ENCODE measurements around the gene LCE1F. TPM values are rescaled to one million over a fixed set of nuclear protein-coding genes. Genes with fewer than 3 reads are reported as not detected.

The LCE1F gene
- total RNA-seq, 2 donors from 2014 or later = not detected

GRCh38 chr1:152758636-152759035, 16.3 kb upstream of the LCE1F start:
- intact Hi-C loops (cut with DNase I) = no loop called here
- no peak overlapping the region for H3K27ac ChIP-seq
- no peaks in the 10 kb centered on the region for H3K4me1 ChIP-seq
- H3K27me3 ChIP-seq = no peaks in the 10 kb centered on the region
- no peak for ATAC-seq
- H3K4me3 ChIP-seq = no peak overlapping the region
- DNase-seq = no peak
- H3K9me3 ChIP-seq = no peaks in the 10 kb centered on the region
- TF ChIP-seq, protein P1, sequence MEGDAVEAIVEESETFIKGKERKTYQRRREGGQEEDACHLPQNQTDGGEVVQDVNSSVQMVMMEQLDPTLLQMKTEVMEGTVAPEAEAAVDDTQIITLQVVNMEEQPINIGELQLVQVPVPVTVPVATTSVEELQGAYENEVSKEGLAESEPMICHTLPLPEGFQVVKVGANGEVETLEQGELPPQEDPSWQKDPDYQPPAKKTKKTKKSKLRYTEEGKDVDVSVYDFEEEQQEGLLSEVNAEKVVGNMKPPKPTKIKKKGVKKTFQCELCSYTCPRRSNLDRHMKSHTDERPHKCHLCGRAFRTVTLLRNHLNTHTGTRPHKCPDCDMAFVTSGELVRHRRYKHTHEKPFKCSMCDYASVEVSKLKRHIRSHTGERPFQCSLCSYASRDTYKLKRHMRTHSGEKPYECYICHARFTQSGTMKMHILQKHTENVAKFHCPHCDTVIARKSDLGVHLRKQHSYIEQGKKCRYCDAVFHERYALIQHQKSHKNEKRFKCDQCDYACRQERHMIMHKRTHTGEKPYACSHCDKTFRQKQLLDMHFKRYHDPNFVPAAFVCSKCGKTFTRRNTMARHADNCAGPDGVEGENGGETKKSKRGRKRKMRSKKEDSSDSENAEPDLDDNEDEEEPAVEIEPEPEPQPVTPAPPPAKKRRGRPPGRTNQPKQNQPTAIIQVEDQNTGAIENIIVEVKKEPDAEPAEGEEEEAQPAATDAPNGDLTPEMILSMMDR (IDR thresholded peaks at IDR 0.05) = no peak
- no peak for TF ChIP-seq POLR2A (IDR thresholded peaks at IDR 0.05)
- WGBS, 2 donors = 54 to 59% methylated on average over 4 of the region's 4 CpGs
- H3K36me3 ChIP-seq (replicated peaks in 1 of 2; ENCODE audit: insufficient read depth in 1 of 2, low read depth in 2 of 2) = no peaks in the 10 kb centered on the region

GRCh38 chr1:152759453-152760173, 15.3 kb upstream of the LCE1F start:
- WGBS, 2 donors = 83 to 85% methylated on average over 8 of the region's 8 CpGs
- H3K27me3 ChIP-seq = no peaks in the 10 kb centered on the region
- H3K4me3 ChIP-seq = no peak overlapping the region
- ATAC-seq = no peak
- DNase-seq = no peak
- no peak overlapping the region for H3K27ac ChIP-seq
- H3K4me1 ChIP-seq = no peaks in the 10 kb centered on the region
- intact Hi-C loops (cut with DNase I) = no loop called here
- H3K9me3 ChIP-seq = no peaks in the 10 kb centered on the region
- H3K36me3 ChIP-seq (replicated peaks in 1 of 2; ENCODE audit: insufficient read depth in 1 of 2, low read depth in 2 of 2) = no peaks in the 10 kb centered on the region
- no peak for TF ChIP-seq POLR2A (IDR thresholded peaks at IDR 0.05)
- TF ChIP-seq, protein P1 (IDR thresholded peaks at IDR 0.05) = no peak

GRCh38 chr1:152760551-152761190, 14.3 kb upstream of the LCE1F start:
- 84 to 89% methylated on average over 29 to 31 of the region's 31 CpGs for WGBS, 2 donors
- H3K4me3 ChIP-seq = no peak overlapping the region
- DNase-seq (no peak), ATAC-seq (no peak)
- no peaks in the 10 kb centered on the region for H3K36me3 ChIP-seq (replicated peaks in 1 of 2; ENCODE audit: insufficient read depth in 1 of 2, low read depth in 2 of 2)
- H3K27me3 ChIP-seq = no peaks in the 10 kb centered on the region
- TF ChIP-seq, protein P1 (IDR thresholded peaks at IDR 0.05) = no peak
- no peak for TF ChIP-seq POLR2A (IDR thresholded peaks at IDR 0.05)
- intact Hi-C loops (cut with DNase I) = no loop called here
- no peaks in the 10 kb centered on the region for H3K9me3 ChIP-seq
- H3K4me1 ChIP-seq = no peaks in the 10 kb centered on the region
- no peak overlapping the region for H3K27ac ChIP-seq

GRCh38 chr1:152761609-152762213, 13.2 kb upstream of the LCE1F start:
- TF ChIP-seq, protein P1 (IDR thresholded peaks at IDR 0.05) = no peak
- no peak for TF ChIP-seq POLR2A (IDR thresholded peaks at IDR 0.05)
- ATAC-seq = no peak
- DNase-seq = no peak
- Histone ChIP-seq H3K36me3 (replicated peaks in 1 of 2; ENCODE audit: insufficient read depth in 1 of 2, low read depth in 2 of 2) (no peaks in the 10 kb centered on the region), H3K9me3 (no peaks in the 10 kb centered on the region), H3K4me1 (no peaks in the 10 kb centered on the region), H3K27ac (no peak overlapping the region), H3K27me3 (no peaks in the 10 kb centered on the region), H3K4me3 (no peak overlapping the region)
- intact Hi-C loops (cut with DNase I) = no loop called here
- WGBS, 2 donors = 68 to 82% methylated on average over 3 of the region's 3 CpGs
